ENCODE measurements around the gene SH2D7.

The SH2D7 gene

DNA sequence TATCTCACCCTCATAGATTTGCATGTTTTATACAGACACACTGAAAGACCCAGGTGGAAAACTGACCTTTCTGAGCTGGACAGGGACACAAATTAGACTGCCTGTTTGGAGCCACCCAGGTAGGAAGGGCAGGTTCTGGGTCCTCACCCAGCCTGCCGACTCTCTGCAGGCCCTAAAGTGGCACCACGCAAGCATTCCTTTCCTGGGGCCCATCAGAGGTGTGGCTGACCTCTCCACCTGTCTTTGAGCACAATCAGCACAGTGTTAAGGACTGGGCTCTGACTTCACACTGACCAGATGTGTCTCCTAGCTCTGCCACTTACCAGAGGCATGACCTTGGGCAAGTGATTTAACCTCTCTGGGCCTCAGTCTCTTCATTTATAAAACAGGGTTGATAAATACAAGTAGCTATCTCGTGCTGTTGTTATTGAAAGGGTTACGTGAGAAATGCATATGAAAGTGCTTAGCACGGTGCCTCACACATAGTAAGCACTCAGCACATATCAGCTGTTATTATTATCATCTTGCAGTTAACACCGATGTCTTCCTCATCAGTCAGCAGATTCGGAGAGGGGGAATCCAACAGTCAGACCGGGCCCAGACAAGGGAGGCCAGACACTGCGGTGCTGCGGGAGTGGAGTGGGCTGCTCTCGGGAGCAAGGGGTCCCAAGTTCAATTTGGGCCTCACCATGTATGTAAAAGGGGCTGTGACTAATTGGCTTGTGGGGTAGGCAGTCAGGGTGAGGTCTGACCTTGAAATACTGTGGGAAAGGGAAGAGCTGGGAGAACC is 12.9 kb upstream of the SH2D7 start:
- no peak for DNase-seq

DNA sequence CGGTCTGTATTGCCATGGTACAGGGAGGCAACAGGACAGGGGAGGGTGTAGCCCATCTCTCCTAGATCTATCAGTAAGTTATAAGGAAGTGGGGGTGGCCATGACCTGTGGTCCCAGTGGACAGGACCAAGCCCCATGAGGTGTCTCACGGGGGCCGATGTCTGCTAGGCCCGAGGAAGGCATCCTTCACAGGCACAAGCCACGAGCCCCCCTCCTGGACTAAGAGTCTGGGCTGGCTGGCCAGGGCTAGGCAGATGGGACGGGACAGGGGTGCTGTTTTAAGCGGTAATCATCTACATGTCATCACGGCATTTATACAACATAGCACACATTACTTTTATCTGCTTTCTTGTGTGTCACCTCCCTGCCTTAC is 12.3 kb upstream of the SH2D7 start:
- no peak for DNase-seq

DNA sequence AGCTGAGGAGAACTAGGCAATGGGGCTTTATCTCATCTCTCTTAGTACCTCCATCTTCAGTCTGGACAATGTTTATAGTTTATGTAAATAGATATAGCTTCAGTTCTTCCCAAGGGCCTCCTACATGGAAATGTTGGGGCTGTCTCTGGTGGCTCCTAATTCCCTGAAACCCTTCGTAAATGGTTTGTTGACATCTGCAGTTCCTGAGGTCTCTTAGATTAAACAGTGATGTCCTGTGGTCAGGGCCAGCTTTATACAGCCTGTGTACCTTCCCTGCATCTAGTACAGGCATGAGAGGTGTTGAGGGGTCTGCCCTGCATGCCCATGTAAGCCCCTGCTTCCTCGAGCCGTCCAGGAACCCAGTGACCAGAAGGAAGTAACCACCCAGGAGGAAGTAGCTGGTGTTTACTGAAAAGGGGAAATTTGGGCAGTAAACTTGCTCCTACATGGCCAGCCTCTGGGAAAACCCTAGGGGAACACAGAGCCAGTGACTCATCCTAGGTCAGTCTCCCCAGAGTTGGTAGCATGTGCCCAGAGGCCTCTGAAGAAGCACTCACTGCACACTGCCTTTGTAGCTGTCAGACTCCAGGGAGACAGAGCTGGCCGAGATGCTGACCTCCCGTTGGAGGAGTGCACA is 10.1 kb upstream of the SH2D7 start:
- no peak for DNase-seq

DNA sequence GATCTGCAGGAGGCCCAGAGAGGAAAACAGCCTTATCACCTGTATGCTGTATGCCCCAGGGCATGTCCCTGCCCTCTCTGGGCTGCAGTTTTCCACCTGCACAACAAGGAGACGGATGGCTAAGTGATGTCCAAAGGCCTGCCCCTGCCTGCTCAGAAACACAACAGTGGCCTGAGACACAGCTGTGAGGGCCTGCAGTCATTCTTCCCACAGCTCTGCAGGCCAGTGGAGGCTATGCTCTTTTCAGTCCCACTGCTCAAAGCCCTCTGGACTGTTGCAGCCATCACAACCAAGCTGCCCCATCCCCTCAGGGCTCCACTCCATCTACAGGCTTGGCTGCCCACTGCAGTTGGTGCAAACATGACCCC is 9.6 kb upstream of the SH2D7 start:
- DNase-seq, result no peak

DNA sequence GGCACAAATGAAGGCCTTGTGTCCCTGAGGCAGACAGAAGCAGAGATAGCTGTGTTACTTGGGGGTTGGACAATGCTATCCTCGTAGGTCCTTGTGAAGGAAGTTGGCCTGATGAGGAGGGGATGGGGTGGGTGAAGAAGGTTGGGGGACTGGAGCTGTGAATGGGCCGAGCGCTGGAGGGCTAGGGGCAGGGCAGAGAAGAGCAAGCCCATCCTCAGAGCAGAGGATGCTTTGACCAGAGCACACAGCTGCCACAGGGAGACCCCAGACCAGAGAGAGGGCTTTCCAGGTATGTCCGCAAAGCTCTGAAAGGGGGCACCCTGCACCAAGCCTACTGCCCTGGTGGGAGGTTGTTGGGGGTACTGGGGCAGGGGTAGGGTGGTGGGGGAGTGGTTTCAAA is 9.2 kb upstream of the SH2D7 start:
- DNase-seq, result no peak

DNA sequence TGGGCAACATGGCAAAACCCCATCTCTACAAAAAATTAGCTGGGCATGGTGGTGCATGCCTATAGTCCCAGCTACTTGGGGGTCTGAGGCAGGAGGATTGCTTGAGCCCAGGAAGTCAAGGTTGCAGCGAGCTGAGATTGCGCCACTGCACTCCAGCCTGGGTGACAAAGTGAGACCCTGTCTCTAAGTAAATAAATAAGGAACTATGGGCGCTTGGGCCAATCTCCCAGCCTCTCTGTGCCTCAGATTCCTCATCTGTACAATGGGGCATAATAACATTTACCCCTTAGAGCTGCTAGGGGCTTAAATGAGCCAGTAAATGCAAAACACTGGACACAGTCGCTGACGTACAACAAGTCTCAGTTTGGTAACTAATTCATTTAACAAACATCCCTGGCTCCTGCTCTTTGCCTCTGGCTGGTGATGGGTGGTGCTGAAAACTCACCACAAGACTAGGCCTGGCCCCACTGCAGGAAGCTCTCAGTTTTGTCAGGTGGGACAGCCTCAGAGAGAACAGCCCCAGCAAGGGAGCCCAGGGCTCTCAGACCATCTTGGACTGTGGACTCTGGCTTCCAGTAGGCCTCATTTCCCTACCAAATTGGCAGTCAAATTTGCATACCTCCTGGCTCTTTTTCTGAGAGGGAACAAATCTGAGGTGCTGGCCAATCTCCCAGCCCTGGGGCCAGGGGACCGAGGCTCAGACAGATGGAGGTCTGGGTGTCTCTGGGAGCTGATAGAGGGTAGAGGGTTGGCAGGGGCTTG is 8.5 kb upstream of the SH2D7 start:
- DNase-seq, result no peak

DNA sequence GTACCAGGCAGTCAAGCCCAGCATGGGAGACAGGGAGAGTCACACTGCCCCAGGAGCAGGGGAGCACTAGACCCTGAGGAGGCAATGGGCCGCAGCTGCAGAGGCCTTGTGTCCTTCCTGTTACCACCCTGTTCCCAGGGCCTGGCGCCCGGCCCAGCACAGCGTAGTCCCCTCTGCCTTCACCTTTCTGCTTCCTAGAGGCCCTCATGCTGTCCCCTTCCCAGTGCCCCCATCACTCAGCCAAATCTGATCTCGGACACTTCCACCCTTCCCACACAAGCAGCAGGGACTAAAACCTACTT is 8.0 kb upstream of the SH2D7 start:
- DNase-seq, result no peak

DNA sequence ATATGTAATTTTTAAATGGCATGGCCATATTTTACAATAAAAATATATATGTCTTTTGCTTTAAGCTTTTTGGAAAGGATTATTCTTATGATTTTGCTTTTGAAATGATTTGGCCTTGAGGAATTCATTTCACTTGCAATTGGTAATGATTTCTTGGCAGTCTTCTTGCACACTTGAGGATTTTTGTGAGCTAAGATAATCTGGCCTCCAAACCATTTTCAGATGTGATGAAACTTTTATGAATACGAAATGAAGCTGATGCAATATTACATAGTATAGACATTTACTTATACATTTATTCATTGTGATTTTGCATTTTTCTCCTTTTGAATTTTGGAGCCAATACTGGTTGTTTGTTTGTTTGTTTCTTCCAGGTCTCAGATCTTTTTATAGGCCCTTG is 6.4 kb upstream of the SH2D7 start:
- DNase-seq, result no peak

DNA sequence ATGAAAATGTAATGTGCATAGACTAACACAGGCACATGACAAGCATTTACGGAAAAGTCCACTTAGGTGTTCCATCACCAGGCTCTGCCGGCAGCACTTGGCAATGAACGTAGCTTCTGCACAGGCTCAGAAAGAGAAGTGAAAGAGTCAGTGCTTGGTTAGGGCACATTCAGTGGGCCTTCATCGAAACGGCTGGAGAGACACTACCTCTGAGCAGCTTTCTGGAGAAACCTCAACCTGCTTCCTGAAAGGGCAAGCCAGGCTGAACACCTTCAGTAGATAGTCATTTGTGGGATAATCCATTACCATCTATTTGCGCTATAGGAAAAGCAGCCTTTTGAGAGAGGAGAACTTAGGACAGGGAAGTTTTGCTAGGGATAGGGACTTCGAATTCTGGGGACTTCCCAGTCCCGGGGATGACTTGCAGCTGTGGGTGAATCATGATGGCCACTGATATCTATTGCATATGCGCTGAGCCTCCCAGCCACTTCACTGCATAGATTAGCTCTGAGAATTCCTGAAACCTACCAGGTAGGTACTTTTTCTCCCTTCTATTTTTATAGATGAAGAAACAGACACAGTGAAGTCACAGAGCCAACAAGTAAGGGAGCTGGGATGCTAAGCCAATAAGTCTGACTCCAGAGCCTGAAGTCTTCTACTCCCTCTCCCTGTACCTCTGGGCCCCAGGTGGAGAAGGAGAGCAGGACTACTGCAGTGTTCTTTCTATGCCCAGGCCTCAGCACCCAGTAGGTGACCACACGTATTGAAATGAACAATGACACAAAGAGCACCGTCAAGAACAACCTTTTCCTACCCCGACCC is 4.2 kb upstream of the SH2D7 start:
- DNase-seq, result no peak

DNA sequence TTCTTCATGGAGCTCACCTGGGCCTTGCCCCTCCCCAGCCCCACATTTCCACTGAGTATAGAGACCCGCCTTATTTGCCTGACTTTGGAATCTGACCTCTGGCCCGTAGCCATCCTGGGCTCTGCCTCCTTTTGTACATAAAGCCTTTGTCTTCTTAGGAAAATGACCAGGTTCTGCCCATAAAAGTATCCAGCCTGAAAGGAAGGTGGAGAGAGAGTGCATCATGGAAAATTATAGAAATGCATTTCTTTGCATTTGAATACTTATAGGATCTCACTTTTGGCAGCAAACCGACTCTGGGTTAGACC is 3.6 kb upstream of the SH2D7 start:
- no peak for DNase-seq

DNA sequence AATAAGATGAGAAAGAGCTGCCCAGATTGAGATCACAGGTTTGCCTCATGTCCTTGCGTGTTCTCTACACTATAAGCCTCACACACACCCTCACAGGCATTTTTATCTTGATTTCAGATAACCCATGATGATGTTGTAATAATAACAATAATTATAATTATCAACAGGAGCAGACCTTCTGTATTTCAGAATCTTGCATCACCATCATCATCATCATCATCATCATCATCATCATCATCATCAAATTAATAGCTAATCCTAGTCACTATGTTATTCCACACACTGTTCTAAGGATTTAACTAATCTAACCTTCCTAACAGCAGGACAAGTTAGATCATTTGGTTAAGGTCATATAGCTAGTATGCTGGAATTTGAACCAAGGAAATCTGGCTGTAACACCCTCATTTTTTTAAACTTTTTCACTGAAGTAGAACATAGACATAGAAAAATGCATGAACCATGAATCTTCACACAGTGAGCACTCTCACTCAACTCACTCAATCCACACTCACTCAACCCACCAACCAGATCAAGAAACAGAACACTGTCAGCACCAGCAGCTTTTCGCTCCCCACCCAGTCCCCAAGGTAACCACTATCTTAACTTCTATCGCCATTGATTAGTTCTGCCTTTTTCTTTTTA is 1.8 kb upstream of the SH2D7 start:
- DNase-seq, result no peak

DNA sequence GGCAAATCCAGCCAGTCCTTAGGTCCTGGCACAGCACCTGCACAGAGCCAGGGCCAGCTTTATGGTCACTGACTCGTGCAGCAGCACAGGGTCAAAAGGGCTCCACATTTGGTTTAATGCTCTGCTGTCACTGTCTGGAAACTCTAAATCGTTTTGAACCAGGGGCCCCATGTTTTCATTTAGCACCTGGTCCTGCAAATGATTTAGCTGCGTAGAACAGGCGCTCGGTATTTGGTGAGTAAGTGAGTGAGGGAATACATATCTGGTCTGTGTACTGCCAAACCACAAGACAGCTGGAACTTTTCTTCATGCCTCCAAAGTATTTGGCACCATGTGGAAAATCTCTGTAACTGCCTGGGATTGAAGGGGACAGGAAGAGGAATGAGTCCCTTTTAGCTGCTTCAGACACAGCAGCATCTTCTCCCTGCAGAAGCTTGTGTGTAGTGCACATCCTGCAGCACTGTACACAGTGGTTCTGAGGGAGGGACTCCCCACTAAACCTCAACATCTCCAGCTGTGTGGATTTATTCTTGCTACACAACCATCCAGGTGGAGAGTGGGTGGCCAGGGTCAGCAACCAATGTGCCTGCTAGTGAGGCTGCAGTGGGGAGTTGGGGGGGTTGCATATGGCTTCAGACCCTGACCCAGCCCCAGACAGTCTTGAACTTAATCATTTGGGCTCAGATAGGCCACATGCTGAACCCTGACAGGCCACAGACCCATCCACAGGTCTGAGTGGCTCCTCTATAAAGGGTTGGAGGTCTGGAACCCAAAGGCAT is 1.1 kb downstream of the SH2D7 start:
- no peak for DNase-seq

DNA sequence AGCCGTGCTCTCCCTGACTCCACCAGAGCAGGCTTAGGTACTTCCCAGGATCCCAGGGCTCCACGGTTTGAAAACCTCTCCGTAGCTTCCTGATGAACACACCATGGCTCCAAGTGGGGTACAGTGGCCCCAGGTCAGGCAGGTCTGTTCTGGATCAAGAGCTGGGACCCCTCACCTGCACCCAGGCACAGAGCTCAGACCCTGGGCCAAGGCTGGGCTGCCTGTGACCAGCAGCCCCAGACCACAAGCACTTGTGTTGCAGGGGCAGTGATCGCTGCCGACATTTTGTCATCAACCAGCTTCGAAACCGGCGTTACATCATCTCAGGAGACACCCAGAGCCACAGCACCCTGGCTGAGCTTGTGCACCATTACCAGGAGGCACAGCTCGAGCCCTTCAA is 5.3 kb downstream of the SH2D7 start:
- DNase-seq, result no peak

DNA sequence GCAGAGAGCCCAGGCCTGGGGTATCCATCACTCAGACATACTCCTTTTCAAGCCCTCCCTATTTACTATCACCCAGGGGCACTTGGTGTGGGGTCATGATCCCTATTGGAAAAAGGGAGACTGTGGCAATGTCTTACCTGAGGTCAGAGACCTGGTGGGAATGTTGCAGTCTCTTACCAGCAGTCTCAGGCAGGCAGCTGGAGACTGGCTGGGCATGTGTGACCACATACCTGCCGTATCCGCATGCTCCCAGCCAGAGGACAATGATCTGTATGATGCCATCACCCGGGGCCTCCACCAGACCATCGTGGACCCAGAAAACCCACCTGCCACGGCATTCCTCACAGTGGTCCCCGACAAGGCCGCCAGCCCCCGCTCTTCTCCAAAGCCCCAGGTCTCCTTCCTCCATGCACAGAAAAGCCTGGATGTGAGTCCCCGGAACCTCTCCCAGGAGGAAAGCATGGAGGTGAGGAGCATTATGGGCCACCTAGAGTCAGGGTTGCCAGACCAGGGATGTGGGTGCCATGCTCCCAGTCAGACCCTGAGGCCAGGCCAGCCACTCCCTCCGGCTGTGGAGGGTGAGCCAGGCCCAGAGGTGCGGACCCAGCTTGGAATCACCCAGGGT is 5.9 kb downstream of the SH2D7 start:
- DNase-seq, result no peak

DNA sequence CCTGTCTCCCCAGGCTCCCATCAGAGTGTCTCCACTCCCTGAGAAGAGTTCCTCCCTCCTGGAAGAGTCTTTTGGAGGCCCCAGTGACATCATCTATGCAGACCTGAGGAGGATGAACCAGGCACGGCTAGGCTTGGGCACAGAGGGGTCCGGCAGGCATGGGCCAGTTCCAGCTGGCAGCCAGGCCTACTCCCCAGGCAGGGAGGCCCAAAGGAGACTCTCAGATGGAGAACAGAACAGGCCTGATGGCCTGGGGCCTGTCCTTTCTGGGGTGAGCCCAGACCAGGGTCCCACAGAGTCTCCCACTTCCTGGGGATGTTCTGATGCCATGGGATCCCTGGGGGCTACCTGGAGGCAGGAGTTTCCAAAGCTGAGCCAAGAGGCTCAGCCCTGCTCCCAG is 8.5 kb downstream of the SH2D7 start:
- no peak for DNase-seq

DNA sequence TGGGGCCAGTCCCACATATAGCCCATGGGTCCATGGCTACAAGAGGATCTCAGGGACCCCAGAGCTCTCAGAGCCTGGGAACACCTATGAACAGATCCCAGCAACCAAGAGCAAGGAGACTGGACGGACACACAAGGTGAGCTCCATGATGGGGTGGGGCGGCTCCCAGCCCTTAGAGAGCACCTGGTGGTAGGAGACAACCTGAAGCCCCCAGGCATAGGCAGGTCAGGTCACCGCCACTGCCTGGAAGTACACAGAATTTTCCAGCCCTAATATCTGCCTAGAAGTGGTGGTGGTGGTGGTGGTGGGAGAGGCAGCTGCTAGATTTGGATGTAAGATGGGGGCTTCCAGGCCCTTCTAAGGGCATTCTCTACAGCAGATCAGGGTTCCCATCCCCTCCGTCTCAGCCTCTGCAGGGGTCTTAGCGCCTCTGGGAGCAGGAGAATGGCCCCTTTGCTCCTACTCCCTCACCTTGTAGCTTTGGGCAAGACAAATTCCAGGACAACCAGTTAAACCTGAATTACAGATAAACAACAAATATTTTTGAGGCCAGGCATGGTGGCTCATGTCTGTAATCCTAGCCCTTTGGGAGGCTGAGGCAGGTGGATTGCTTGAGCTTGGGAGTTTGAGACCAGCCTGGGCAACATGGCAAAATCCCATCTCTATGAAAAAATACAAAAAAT is 9.2 kb downstream of the SH2D7 start:
- no peak for DNase-seq

DNA sequence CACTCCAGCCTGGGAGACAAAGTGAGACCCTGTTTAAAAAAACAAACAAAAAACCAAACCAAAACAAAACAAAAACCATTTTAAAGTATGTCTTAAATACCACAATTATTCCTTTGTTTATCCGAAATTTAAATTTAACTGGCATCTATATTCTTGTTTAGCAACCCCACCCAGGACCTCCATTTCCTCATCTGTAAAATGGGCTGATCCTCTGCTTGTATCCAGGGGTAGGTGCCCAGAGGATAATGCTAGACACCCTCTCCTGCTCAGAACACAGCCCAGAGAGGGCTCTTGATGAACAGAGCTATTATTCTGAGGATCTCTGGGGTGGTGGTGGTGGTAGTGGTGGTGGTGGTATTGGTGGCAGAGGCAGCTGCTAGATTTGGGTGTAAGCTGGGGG is 9.8 kb downstream of the SH2D7 start:
- DNase-seq, result no peak

DNA sequence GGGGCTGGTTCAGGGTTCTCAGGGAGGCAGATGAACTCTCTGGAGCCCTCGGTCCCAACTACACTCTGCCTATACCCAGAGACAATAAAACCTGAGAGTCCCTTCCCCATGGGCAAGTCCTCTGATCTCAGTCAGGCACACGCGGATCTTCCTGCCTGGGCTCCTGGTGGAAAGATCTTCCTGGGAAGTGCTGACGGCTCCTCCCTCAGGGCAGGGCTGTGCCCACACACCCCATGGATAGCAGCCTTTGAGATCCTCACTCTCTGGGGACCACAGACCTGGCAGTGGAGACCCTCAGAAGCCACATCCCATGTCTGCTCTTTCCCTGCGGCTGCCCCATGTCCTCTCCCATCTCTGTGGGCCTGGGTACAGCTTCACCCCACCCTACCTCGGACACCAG is 10.4 kb downstream of the SH2D7 start:
- no peak for DNase-seq

DNA sequence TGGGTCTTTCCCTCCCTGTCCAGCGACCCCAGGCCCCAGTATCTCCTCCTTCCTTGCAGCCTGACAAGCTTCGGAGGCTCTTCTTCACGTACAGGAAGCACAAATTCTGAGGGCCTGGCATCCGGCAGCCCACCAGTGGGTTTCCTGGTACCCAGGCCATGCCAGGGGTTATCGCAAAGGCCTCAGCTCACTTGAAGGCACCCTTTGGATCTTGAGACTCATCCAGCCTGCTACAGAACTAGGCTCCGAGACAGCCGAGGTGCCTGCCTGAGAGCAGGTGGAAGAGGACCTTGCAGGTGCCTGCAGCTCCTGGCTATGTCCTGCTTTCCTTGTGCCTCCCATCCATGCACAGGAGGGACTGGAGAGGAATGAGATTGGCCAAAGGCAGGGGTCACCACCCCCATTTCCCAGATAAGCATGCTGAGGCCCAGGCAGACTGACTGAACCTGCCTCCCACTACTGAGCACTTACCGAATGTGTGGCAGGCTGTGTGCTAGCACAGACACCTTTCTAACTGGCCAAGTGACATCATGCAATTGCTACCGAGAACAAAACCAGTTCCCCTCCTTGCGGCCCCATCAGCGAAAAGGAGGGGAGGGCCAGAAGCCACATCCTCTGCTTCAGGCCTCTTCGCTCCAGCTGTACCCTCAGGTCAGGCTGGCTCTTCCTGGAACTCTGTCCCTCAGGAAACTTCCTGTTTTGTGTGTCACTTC is 11.2 kb downstream of the SH2D7 start:
- no peak for DNase-seq

DNA sequence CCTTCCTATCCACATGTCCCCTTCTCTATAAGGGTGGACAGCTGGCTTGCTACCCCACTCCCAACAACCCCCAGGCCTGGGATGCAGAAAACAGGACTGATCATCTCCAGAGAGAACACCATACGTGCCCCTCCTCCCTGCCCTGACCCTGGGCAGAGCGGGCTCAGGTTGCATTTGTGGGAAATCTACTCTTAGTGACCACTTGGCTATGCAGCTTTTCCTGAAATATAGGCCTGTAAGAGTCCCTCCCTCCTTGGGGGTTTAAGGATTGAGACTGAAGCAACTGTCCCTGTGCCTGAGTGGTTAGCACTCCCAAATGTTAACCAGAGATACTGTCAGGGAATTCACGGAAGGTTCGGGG is 11.7 kb downstream of the SH2D7 start:
- DNase-seq, result no peak

Measured in C1 segment of cervical spinal cord (tissue), 14 donors.